ENCODE measurements around the gene ALOXE3. TPM values are rescaled to one million over a fixed set of nuclear protein-coding genes. Genes with fewer than 3 reads are reported as not detected.
"Not testable (repeated sequence)": the region's sequence is repeated elsewhere in the genome, so short reads cannot be mapped to it uniquely, and the experiment has no call there.

The ALOXE3 gene
- polyA plus RNA-seq, 4 donors: 0.04 TPM; not detected in 3

DNA sequence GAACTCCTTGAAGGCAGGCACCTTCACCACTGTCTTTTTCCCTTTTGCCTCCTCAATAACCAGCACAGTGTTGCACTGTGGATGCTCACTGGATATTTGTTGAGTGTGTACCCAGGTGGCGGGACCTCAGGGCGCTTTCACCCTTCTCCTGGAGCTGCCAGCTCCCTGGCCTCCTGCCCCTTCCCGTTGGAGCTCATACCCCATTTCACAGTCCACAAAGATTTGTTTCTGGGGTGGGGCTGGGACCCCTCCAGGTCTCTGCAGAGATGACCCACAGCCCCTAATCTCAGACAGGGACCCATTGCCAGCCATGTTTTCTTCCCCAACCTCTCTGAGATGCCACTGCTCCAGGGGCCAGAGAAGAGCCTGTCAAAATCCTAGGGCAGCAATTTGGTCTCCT, 43.2 kb downstream of the ALOXE3 start:
- no peak for DNase-seq (ENCODE audit: low read depth in 4 of 4, low spot score in 3 of 4)

- no peak for DNase-seq (ENCODE audit: low read depth in 4 of 4, low spot score in 3 of 4)
Measured at GRCh38 chr17:8074554-8074953, 43.8 kb downstream of the ALOXE3 start.

- DNase-seq (ENCODE audit: low read depth in 4 of 4, low spot score in 3 of 4): no peak
Measured at GRCh38 chr17:8073627-8074484, 44.5 kb downstream of the ALOXE3 start.

- DNase-seq (ENCODE audit: low read depth in 4 of 4, low spot score in 3 of 4): no peak
Measured at GRCh38 chr17:8072729-8073461, 45.4 kb downstream of the ALOXE3 start.

- no peak for DNase-seq (ENCODE audit: low read depth in 4 of 4, low spot score in 3 of 4)
Measured at GRCh38 chr17:8072341-8072728, 46.0 kb downstream of the ALOXE3 start.

DNA sequence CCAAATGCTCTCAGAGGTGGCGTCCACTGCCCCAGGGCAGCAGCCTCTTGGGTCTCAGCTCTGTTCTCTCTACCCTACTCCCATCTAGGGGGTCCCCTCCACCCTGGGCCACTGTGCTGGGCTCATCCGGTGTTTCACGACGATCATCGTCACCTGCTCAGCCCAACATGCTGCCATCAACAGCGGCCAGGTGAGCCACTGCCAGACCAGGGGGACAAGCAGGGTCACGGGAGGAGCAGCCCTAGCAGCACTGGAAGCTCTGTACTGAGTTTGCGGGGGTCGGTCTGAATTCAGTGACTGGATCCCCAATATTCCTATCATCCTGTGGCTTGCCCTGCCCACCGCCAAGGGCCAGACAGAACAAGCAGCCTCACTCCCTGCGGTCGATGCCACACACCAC, 46.8 kb downstream of the ALOXE3 start:
- DNase-seq (ENCODE audit: low read depth in 4 of 4, low spot score in 3 of 4): no peak

- DNase-seq (ENCODE audit: low read depth in 4 of 4, low spot score in 3 of 4): no peak
Measured at GRCh38 chr17:8069587-8069860, 48.8 kb downstream of the ALOXE3 start.

GRCh38 chr17:8068736-8069586, 49.4 kb downstream of the ALOXE3 start:
- no peak for DNase-seq (ENCODE audit: low read depth in 4 of 4, low spot score in 3 of 4)

DNA sequence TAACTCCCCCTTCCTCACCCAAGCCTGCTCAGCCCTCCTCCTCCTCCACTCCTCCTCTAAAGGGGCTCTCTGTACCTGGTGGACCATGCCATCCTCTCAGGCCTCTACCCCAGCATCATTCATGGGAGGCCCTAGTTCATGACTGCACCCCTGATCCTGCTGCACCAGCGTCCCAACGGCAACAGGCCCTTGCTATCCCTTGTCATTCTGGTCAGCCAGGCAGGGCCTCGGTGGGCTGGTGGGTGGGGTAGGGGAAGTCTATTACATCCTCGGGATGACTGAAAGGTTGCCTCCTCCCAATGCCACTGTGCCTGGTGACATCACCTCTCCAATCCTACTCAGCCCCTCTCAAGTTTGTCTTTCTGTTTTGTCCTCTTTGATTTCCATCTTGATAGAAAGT, 50.5 kb downstream of the ALOXE3 start:
- no peak for DNase-seq (ENCODE audit: low read depth in 4 of 4, low spot score in 3 of 4)

GRCh38 chr17:8066841-8067775, 51.2 kb downstream of the ALOXE3 start:
- DNase-seq (ENCODE audit: low read depth in 4 of 4, low spot score in 3 of 4): no peak

DNA sequence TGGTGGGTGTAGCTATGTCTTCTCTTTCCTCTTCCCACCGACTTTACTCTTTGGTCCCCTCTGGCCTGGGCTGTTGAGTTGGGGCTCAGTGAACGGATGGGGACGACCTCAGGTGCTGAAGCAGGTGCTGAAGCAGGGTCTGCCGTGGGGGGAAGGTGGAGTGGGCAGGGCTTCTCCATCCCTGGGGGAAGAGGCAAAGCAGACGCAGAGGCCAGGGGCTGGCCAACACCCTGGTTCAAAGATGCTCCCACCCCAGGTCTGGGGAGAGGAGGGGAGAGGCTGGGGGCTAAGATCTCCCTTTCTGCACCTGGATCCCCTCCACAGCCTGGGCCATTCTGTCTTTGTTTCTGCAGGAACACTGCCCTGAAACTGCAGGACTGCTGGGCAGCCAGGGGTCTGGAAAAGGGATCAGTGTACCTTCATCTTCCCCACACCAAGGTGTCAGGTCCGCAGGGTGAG, 53.7 kb downstream of the ALOXE3 start:
- no peak for DNase-seq (ENCODE audit: low read depth in 4 of 4, low spot score in 3 of 4)

GRCh38 chr17:8063761-8064534, 54.4 kb downstream of the ALOXE3 start:
- no peak for DNase-seq (ENCODE audit: low read depth in 4 of 4, low spot score in 3 of 4)

DNA sequence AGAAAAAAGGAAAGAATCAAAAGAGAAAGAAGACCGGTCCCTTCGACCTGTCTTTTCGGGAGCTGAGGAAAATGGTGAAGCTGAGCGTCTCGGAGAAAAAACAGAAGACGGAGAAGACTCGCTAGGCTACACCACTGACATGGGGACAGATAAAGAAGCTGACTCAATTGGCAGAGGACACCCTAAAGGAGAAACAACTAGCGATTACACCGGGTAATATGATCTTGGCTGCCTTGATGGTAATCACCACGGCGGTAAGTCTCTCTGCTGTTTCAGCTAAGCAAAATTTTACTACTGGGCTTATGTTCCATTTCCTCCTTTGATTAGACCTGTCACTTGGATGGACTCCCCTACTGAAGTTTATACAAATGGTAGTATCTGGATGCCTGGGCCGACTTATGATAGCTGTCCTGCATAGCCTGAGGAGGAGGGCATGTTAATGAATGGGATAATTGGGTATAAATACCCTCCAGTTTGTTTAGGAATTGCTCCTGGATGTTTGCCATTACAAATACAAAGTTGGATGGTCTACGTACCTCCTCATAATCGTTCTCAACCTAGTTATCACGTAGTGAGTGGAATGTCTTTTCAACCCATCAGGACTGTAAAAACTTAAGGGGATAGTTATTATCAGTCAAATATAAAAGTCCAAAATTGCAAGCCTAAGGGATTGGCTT, 55.4 kb downstream of the ALOXE3 start:
- DNase-seq (ENCODE audit: low read depth in 4 of 4, low spot score in 3 of 4): no peak

- DNase-seq (ENCODE audit: low read depth in 4 of 4, low spot score in 3 of 4): no peak
Measured at GRCh38 chr17:8062435-8062806, 55.9 kb downstream of the ALOXE3 start.

- DNase-seq (ENCODE audit: low read depth in 4 of 4, low spot score in 3 of 4): not testable (repeated sequence)
Measured at GRCh38 chr17:8061851-8062250, 56.5 kb downstream of the ALOXE3 start.

DNA sequence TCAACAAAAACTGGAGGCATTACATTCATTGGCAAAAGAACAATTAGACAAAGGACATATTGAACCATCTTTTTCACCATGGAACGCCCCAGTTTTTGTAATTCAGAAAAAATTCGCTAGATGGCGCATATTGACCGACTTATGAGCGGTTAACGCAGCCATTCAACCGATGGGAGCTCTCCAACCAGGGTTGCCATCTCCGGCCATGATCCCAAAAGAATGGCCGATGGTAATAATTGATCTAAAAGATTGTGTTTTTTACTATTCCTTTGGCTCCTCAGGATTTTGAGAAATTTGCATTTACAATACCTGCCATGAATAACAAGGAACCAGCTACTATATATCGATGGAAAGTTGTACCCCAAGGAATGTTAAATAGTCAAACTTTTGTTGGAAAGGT, 58.0 kb downstream of the ALOXE3 start:
- no peak for DNase-seq (ENCODE audit: low read depth in 4 of 4, low spot score in 3 of 4)

DNA sequence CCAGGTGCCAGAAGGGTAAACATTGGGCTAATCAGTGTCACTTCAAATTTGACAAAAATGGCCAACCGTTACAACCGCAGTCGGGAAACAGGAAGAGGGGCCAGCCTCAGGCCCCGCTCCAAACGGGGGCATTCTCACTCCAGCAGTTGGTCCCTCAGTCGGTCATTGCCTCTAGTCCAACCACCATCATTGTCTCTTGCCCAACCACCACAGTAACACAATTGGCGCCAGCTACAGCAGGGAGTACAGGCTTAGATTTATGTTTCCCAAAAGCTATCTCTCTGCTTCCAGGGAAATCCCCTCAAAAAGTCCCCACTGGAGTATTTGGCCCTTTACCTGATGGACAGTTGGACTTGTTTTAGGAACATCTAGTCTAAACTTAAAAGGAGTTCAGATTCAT, 59.2 kb downstream of the ALOXE3 start:
- DNase-seq (ENCODE audit: low read depth in 4 of 4, low spot score in 3 of 4): no peak

- DNase-seq (ENCODE audit: low read depth in 4 of 4, low spot score in 3 of 4): peak in 3 of 4 donors; percentile 66 to 72 (median 69)
Measured at GRCh38 chr17:8057691-8058114, 60.6 kb downstream of the ALOXE3 start.
